C4-2B (cell line): ENCODE results near the gene TMEM92.

Source experiments
- H3K27ac ChIP-seq: fragments of 450-650 bp; 2 replicates; pipeline ENCODE4 v1.5.1; 2017
- ZFX ChIP-seq: fragments of 450-650 bp; IDR thresholded peaks from 2 replicates; pipeline ENCODE4 v1.6.1; 2017
- TF ChIP-seq, protein P1 (sequence below): fragments of 450-650 bp; conservative IDR thresholded peaks from 2 replicates; pipeline ENCODE4 v1.5.1; 2017; ENCODE audit warnings: mild to moderate bottlenecking

The TMEM92 gene

DNA sequence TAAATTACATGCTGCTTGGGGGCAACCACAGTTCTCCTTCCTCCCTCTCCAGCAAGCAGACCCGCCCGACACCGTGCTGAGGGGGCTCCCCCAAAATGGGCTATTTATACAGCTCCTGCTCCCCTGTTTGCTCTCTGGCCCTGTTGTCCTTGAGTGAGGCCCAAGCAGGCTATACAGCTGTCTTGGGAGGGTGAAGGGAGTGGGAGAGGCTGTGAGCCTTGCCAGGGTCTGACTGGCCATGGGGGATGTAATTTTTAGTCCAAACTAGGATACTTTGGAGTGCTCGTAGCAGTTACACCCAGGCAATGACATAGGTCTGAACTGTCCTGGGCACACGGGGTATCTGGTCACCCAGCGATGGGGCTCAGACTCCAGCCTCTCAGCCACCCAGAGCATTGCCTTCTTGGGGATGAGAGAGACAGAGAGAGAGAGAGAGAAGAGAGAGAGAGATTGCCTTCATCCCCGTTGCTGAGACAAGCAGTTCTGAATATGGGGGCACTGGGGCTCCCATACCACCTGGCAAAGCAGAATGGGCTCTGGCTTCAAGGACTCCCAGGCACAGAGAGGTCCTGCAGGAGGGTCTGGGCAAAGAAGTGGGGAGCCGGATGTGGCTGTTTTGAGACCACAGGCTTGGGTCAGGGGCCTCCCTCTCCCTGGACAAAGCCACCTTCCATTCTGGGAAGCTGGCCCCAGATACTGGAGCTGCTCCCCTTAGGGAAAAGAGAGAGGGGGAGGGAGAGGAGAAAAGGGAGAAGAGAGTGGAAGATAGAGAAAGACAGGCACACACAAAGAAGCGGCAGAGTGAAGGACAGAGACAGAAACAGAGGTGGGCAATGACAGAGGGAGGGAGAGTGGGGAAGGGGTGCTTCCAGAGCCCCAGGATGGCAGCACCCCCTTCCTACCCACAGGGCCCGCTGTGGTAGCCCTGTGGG lies 10.7 kb upstream of the TMEM92 start:
- H3K27ac ChIP-seq = no peak overlapping the region
- TF ChIP-seq, protein P1, sequence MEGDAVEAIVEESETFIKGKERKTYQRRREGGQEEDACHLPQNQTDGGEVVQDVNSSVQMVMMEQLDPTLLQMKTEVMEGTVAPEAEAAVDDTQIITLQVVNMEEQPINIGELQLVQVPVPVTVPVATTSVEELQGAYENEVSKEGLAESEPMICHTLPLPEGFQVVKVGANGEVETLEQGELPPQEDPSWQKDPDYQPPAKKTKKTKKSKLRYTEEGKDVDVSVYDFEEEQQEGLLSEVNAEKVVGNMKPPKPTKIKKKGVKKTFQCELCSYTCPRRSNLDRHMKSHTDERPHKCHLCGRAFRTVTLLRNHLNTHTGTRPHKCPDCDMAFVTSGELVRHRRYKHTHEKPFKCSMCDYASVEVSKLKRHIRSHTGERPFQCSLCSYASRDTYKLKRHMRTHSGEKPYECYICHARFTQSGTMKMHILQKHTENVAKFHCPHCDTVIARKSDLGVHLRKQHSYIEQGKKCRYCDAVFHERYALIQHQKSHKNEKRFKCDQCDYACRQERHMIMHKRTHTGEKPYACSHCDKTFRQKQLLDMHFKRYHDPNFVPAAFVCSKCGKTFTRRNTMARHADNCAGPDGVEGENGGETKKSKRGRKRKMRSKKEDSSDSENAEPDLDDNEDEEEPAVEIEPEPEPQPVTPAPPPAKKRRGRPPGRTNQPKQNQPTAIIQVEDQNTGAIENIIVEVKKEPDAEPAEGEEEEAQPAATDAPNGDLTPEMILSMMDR = no peak
- TF ChIP-seq ZFX = no peak

GRCh38 chr17:50264263-50265113 lies 9.8 kb upstream of the TMEM92 start:
- TF ChIP-seq ZFX = no peak
- TF ChIP-seq, protein P1 = no peak
- no peak overlapping the region for H3K27ac ChIP-seq

DNA sequence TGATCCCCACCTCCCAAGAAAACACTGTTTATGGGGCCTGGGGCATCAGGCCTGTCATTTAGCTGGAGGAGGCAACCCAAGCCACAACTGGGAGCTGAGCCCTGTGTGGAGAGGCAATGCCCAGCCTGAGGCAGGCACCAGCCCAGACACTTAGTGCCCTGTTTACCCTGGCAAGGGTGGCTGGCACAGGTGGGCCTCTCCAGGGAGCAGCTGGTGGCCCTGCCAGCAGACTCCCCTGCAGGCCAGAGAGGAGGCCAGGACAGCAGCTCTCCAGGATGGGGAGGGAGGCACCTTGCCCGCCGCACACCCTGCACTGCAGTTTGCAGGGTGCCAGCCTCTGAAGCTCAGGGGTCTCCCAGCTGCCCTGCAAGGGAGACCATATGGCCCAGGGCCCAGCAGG lies 9.1 kb upstream of the TMEM92 start:
- no peak overlapping the region for H3K27ac ChIP-seq
- TF ChIP-seq ZFX = no peak
- TF ChIP-seq, protein P1 = no peak

DNA sequence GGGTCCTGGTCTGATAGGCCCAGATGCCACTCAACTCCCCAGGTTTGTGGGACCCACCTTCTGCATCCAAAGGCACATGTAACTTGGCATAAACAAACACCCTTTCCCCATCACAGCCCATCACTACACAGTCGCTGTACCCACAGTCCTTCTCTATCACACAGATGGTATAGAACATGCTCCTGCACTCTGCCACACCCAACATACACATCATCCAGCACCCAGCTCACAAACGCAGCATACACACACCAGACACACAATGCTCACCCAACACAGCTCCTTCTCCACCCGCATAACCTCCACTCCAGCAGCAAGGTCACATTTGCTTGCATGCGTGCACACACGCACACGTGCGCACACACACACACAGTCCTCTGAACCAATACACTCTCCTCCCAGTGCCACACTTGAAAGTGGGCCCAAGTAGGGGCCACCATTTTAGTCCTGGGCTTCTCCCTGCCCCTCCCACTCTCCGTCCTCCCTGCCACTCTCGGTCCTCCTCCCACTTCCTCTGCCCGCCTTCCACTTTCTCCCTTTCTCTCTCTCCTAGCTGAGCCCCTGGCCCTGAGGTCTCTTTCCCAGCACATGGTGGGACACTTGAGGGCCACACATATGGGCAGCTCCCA lies 8.5 kb upstream of the TMEM92 start:
- H3K27ac ChIP-seq = no peak overlapping the region; the same call in 1 of the 2 replicates
- TF ChIP-seq, protein P1 = no peak
- no peak for TF ChIP-seq ZFX

- peak overlapping the region; percentile 16; the same call in 1 of the 2 replicates for H3K27ac ChIP-seq
- TF ChIP-seq, protein P1 = no peak
- TF ChIP-seq ZFX = no peak
These were observed 7.7 kb upstream of the TMEM92 start for GRCh38 chr17:50266384-50267073.

GRCh38 chr17:50267074-50267841 lies 7.0 kb upstream of the TMEM92 start:
- H3K27ac ChIP-seq = peak overlapping the region; percentile 16; the same call in 1 of the 2 replicates
- no peak for TF ChIP-seq ZFX
- TF ChIP-seq, protein P1 = no peak
